WTC11 (cell line): ENCODE measurements around the gene LHFPL6.

Experiments used
- CREM ChIP-seq: sonication (generic); formaldehyde crosslinking; IDR thresholded peaks from 2 replicates; pipeline ENCODE4 v1.8.1; 2022; ENCODE audit warnings: mild to moderate bottlenecking, missing genetic modification reagents, moderate library complexity
- CTCF ChIP-seq: fragments of 200-600 bp; IDR thresholded peaks from 2 replicates; pipeline ENCODE4 v1.8.0; 2022; ENCODE audit warnings: antibody characterized with exemption
- ETV6 ChIP-seq: sonication (generic); formaldehyde crosslinking; IDR thresholded peaks from 2 replicates; pipeline ENCODE4 v1.8.1; 2022; ENCODE audit warnings: mild to moderate bottlenecking, missing genetic modification reagents
- HMGXB4 ChIP-seq: sonication (generic); formaldehyde crosslinking; IDR thresholded peaks from 2 replicates; pipeline ENCODE4 v1.8.1; 2023; ENCODE audit warnings: mild to moderate bottlenecking, moderate library complexity, missing genetic modification reagents
- KAT7 ChIP-seq: sonication (generic); formaldehyde crosslinking; IDR thresholded peaks from 2 replicates; pipeline ENCODE4 v1.8.1; 2023; ENCODE audit warnings: missing genetic modification reagents, mild to moderate bottlenecking, borderline replicate concordance
- NR1H2 ChIP-seq: sonication (generic); formaldehyde crosslinking; IDR thresholded peaks from 2 replicates; pipeline ENCODE4 v1.9.0; 2021; ENCODE audit warnings: mild to moderate bottlenecking, moderate library complexity, missing genetic modification reagents
- SP1 ChIP-seq: sonication (generic); formaldehyde crosslinking; conservative IDR thresholded peaks from 2 replicates; pipeline ENCODE4 v1.8.1; 2022; ENCODE audit warnings: missing genetic modification reagents
- USF2 ChIP-seq: sonication (generic); formaldehyde crosslinking; IDR thresholded peaks from 2 replicates; pipeline ENCODE4 v1.8.1; 2023; ENCODE audit warnings: mild to moderate bottlenecking, missing genetic modification reagents, moderate library complexity

GRCh38 chr13:39494633-39495032, 108.4 kb downstream of the LHFPL6 start:
- TF ChIP-seq HMGXB4 (no peak), SP1 (no peak), ETV6 (no peak), CTCF (no peak), USF2 (CRISPR knock-in tag) (no peak), NR1H2 (no peak), KAT7 (CRISPR knock-in tag) (no peak), CREM (CRISPR knock-in tag) (no peak)
